NB4 (cell line): ENCODE results near the gene ADPGK.
"Not testable (repeated sequence)": the region's sequence is repeated elsewhere in the genome, so short reads cannot be mapped to it uniquely, and the experiment has no call there.

Source experiments
- DNase-seq: peaks from one replicate; pipeline ENCODE4 v3.0.0; 2010; ENCODE audit warnings: low read depth
- H3K4me3 ChIP-seq: one replicate; pipeline ENCODE4 v1.5.1; 2011; ENCODE audit warnings: mild to moderate bottlenecking, low read depth, low read length, moderate library complexity
- CTCF ChIP-seq: IDR thresholded peaks from one replicate; pipeline ENCODE4 v1.5.1; 2012; ENCODE audit warnings: low read depth, low read length
- MAX ChIP-seq: IDR thresholded peaks from 2 replicates; pipeline ENCODE4 v1.6.1; 2011; ENCODE audit warnings: low read depth, low read length
- MYC ChIP-seq: IDR thresholded peaks from 2 replicates; pipeline ENCODE4 v1.6.1; 2011; ENCODE audit warnings: low read depth, low read length
- POLR2A ChIP-seq: IDR thresholded peaks from 2 replicates; pipeline ENCODE4 v1.6.1; 2011; ENCODE audit warnings: mild to moderate bottlenecking; ENCODE audit not compliant: insufficient read length; ENCODE audit errors: extremely low read depth

Gene ADPGK

GRCh38 chr15:72737061-72737460 is 46.5 kb downstream of the ADPGK start:
- TF ChIP-seq MYC (no peak), POLR2A (no peak), CTCF (no peak), MAX (no peak)
- H3K4me3 ChIP-seq, result no peak overlapping the region
- DNase-seq, result no peak

GRCh38 chr15:72735111-72735510 is 48.4 kb downstream of the ADPGK start:
- no peak overlapping the region for H3K4me3 ChIP-seq
- no peak for TF ChIP-seq MYC
- DNase-seq, result no peak

- DNase-seq, result no peak
- no peak overlapping the region for H3K4me3 ChIP-seq
- TF ChIP-seq POLR2A, result no peak
- no peak for TF ChIP-seq MYC
- TF ChIP-seq MAX, result no peak
- TF ChIP-seq CTCF, result no peak
These were observed 49.4 kb downstream of the ADPGK start for GRCh38 chr15:72733941-72734738.

DNA sequence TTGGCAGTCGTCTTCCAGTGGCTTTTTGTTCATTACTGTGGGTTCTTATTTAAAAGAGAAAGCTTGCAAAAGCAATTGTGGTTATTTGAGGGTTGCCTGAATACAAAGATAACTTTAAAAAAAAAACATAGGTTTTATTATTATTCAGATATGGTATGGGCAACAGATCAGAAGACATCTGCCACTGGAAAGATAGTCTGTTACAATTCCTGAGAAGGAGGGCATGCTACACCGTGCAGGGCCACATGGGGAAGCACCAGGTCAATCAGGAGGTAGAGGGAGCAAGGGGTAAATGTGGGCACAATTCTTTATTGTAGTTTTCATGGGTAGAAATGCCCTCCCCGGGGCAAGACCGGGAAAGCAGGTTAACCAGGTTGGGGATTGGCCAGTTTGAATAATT is 51.0 kb downstream of the ADPGK start:
- no peak overlapping the region for H3K4me3 ChIP-seq
- no peak for TF ChIP-seq POLR2A
- TF ChIP-seq MYC, result no peak
- TF ChIP-seq CTCF, result no peak
- TF ChIP-seq MAX, result no peak
- no peak for DNase-seq

DNA sequence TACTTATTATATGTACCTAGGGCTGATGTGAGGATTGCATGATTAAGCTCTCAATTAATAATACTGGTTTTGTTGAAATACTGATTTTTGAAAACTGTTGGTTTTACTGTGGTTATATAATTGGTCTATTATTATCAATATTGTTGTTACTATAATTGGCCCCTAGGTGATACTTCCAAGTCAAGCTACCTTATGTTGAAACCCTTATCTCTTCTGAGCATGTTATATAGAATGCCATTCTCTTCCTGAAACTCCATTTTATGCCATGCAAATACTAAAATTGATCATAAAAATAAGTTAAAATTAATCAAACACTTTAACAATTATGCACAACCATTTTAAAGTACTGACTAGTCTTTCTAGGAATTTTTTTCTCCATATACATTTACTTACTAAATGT is 51.5 kb downstream of the ADPGK start:
- H3K4me3 ChIP-seq, result no peak overlapping the region
- no peak for DNase-seq
- no peak for TF ChIP-seq MAX

DNA sequence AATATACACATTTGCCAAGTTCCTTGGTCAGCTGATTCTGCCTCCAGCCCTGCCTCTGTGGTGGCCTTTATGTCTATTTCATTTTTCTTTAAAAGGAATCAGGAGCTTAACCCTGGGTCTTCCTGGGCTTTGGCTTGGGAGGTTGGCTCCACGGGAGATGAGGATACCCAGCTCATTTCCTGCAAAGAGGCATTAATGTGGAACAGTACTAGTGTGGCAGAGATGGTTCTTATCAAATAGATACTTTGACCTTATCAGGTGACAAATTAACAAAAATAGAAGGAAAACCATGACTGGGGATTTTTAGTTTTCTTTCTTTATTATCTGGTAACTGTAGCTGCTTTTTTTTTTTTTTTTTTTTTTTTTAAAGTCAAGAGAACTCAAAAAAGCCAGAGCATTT is 54.7 kb downstream of the ADPGK start:
- no peak for TF ChIP-seq POLR2A
- TF ChIP-seq CTCF, result no peak
- no peak for TF ChIP-seq MAX
- TF ChIP-seq MYC, result no peak
- H3K4me3 ChIP-seq, result no peak overlapping the region
- no peak for DNase-seq

GRCh38 chr15:72728249-72728648 is 55.3 kb downstream of the ADPGK start:
- not testable (repeated sequence) for DNase-seq, H3K4me3 ChIP-seq
